Mucosa of descending colon (tissue), 3 donors: ENCODE results near the gene DNAJB4. TPM values are rescaled to one million over a fixed set of nuclear protein-coding genes. Genes with fewer than 3 reads are reported as not detected.

Experiments used
- ATAC-seq: fragments of 200-7000 bp; cut with Tn5 transposase; one replicate; pipeline ENCODE4 v1.9.1; 2020; ENCODE audit warnings: mild to moderate bottlenecking, moderate library complexity
- DNase-seq, 3 donors: peaks; one replicate each; pipeline ENCODE4 v3.0.0-alpha.2; 2020
- H3K36me3 ChIP-seq: fragments of 200-600 bp; one replicate; pipeline ENCODE4 v1.8.0; 2021; ENCODE audit warnings: low read depth, mild to moderate bottlenecking
- H3K4me1 ChIP-seq: fragments of 200-600 bp; one replicate; pipeline ENCODE4 v1.8.0; 2021; ENCODE audit warnings: low read depth, mild to moderate bottlenecking
- H3K4me3 ChIP-seq: fragments of 200-600 bp; one replicate; pipeline ENCODE4 v1.8.0; 2021; ENCODE audit warnings: mild to moderate bottlenecking
- H3K9me3 ChIP-seq: fragments of 200-600 bp; one replicate; pipeline ENCODE4 v1.8.0; 2021; ENCODE audit warnings: mild to moderate bottlenecking
- CTCF ChIP-seq: fragments of 200-600 bp; IDR thresholded peaks from one replicate; pipeline ENCODE4 v1.8.0; 2022; ENCODE audit warnings: antibody characterized with exemption, mild to moderate bottlenecking
- intact Hi-C, 2 donors: fragments of 100-400 bp; cut with DNase I in 1 of 2; cut with micrococcal nuclease in 1 of 2; formaldehyde crosslinking; loops; one replicate each; pipeline versions ENCODE4 v1.11.0 to v1.11.1; 2022; cut with DNase I, micrococcal nuclease
- total RNA-seq, 3 donors: library from RNA; stranded (reverse); fragmentation: NEBNext Ultra II Directional in 2 of 3; extraction: Animal tissue kit (Norgen Biotek cat#: 25700) in 2 of 3; gene quantifications; one replicate each; pipeline versions ENCODE4 v1.2.1 to v1.2.4, GENCODE V29; 2021 to 2023
- donor health status: DM: no; HTN: no; CAD: no; lungs with moderate emphysema.
- donor health status: DM: no; HTN: no; CAD: no.
- donor health status: DM: no; HTN: yes; CAD: no.

The DNAJB4 gene
- total RNA-seq, 3 donors from 2014 or later: 15.8 to 42.2 (median 19.4) TPM

DNA sequence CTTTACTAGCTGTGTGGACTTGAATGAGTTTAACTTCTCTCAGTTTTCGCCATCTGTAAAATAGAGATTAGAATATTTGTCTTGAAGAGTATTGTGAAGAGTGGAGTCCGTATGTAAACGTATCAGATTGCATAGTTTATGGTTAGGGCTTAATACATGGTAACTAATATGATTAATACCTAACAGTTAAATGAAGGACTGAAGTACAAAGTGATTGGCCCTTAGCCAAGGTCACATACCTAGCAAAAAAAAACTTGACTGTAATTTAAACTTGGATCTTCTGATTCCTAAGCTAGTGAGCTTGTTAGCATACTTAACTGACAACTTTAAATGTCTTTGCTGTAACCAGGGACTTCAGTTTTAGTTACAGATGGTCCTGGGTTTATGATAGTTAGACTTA is 42.9 kb downstream of the DNAJB4 start:
- no peak for TF ChIP-seq CTCF
- H3K4me3 ChIP-seq: no peak overlapping the region
- ATAC-seq (no peak), DNase-seq (no peak)
- intact Hi-C loops: no loop called here
- no peaks in the 10 kb centered on the region for H3K9me3 ChIP-seq
- peaks cover 13% of the 10 kb centered on the region for H3K4me1 ChIP-seq
- H3K36me3 ChIP-seq: no peaks in the 10 kb centered on the region

- intact Hi-C loops: no loop called here
- ATAC-seq (no peak), DNase-seq (no peak)
- no peaks in the 10 kb centered on the region for H3K9me3 ChIP-seq
- H3K36me3 ChIP-seq: no peaks in the 10 kb centered on the region
- TF ChIP-seq CTCF: no peak
- H3K4me1 ChIP-seq: peaks cover 13% of the 10 kb centered on the region
- H3K4me3 ChIP-seq: no peak overlapping the region
Measured at GRCh38 chr1:78048446-78048845, 43.7 kb downstream of the DNAJB4 start.

GRCh38 chr1:78049396-78049795 is 44.7 kb downstream of the DNAJB4 start:
- no peak for DNase-seq
- ATAC-seq: no peak
- intact Hi-C loops: no loop called here
- peaks cover 13% of the 10 kb centered on the region for H3K4me1 ChIP-seq
- H3K36me3 ChIP-seq: no peaks in the 10 kb centered on the region
- TF ChIP-seq CTCF: no peak
- H3K4me3 ChIP-seq: no peak overlapping the region
- H3K9me3 ChIP-seq: no peaks in the 10 kb centered on the region

DNA sequence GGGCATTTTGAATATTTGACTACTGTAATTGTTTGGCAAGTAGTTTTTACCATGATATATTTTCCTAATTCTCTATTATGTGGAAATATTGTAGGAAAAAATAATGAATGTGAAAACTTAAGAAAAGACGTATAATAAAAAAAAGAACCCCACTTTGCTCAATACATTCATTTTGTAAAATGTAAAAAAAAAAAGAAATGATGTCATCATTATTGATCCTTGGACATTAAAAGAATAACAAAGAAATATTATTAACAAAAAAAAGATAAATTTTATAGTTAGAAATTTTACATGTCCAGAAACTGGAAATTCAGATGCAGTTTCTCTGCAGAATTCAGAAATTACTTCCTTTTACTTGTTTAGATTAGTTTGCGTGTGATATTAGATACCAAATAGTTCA is 46.3 kb downstream of the DNAJB4 start:
- H3K4me3 ChIP-seq: no peak overlapping the region
- no peak for TF ChIP-seq CTCF
- intact Hi-C loops: no loop called here
- DNase-seq (no peak), ATAC-seq (no peak)
- H3K36me3 ChIP-seq: no peaks in the 10 kb centered on the region
- peaks cover 13% of the 10 kb centered on the region for H3K4me1 ChIP-seq
- no peaks in the 10 kb centered on the region for H3K9me3 ChIP-seq

DNA sequence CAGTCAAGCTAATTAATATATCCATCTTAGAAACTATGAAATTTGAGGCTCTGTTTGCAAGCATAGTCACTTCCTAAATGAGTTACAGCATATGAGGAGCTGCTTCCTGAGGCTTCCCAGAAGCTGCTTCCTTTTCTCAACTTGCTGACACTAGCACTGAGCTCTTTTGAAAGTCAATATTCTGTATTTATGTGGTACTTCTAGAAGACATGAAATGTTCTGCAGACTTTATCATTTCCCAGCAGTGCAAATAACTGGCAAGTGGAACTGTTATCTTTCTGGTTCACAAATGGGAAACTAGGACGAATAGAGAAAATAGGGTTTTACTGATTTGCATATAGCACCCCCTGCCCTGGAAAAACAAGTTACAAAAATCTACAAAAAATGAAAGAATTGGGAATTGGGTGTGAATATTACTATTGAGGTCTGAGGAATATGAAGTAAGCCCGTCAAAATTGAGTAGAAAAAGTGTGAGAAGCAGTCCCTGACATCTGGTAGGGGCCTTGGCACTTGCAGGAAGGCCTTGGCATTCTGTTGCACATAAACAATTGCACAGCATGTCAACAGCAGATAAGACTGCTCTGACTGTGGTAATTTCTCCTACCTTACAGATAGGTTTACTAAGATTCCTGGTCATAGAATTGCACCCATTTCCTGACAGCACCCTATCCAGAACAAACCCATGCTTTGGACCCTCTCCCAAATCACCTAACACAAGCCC is 48.1 kb downstream of the DNAJB4 start:
- Histone ChIP-seq H3K36me3 (no peaks in the 10 kb centered on the region), H3K4me3 (no peak overlapping the region), H3K4me1 (peaks cover 6% of the 10 kb centered on the region), H3K9me3 (no peaks in the 10 kb centered on the region)
- DNase-seq (no peak), ATAC-seq (no peak)
- no peak for TF ChIP-seq CTCF
- intact Hi-C loops: no loop called here

- Histone ChIP-seq H3K36me3 (no peaks in the 10 kb centered on the region), H3K4me1 (no peaks in the 10 kb centered on the region), H3K9me3 (no peaks in the 10 kb centered on the region), H3K4me3 (no peak overlapping the region)
- ATAC-seq (no peak), DNase-seq (no peak)
- intact Hi-C loops: no loop called here
- no peak for TF ChIP-seq CTCF
Measured at GRCh38 chr1:78053498-78053897, 48.8 kb downstream of the DNAJB4 start.
